T follicular helper cell (primary cell): ENCODE measurements around the gene CECR2.

Source experiments
- DNase-seq: peaks from one replicate; pipeline ENCODE4 v3.0.0-alpha.2; 2020; ENCODE audit warnings: low read depth
- total RNA-seq, 2 experiments: gene quantifications; one replicate each; lab custom pipeline; 2026; lab: John Stamatoyannopoulos, UW

CECR2 gene
- 0.06 to 0.22 reads per million in 2 experiments for total RNA-seq

GRCh38 chr22:17369439-17370025 is at the start of gene CECR2:
TSS of gene CECR2 (plus strand) at chr22:17369460. CDS start at chr22:17369784, 324 bp downstream.
- DNase-seq, result no peak

GRCh38 chr22:17319546-17319945 is 49.7 kb upstream of the CECR2 start:
- no peak for DNase-seq

- DNase-seq, result no peak
Measured at GRCh38 chr22:17322511-17322910, 46.7 kb upstream of the CECR2 start.

- DNase-seq, result no peak
Measured at GRCh38 chr22:17331690-17332089, 37.6 kb upstream of the CECR2 start.

- DNase-seq, result no peak
Measured at GRCh38 chr22:17332109-17332800, 37.0 kb upstream of the CECR2 start.

GRCh38 chr22:17334059-17334458 is 35.2 kb upstream of the CECR2 start:
- no peak for DNase-seq

GRCh38 chr22:17334983-17335382 is 34.3 kb upstream of the CECR2 start:
- DNase-seq, result no peak

GRCh38 chr22:17336061-17336460 is 33.2 kb upstream of the CECR2 start:
- no peak for DNase-seq

- no peak for DNase-seq
Measured at GRCh38 chr22:17337639-17338038, 31.6 kb upstream of the CECR2 start.

- DNase-seq, result no peak
Measured at GRCh38 chr22:17339095-17339693, 30.1 kb upstream of the CECR2 start.

GRCh38 chr22:17342361-17342760 is 26.9 kb upstream of the CECR2 start:
- DNase-seq, result no peak

- DNase-seq, result no peak
Measured at GRCh38 chr22:17343766-17344165, 25.5 kb upstream of the CECR2 start.

- DNase-seq, result no peak
Measured at GRCh38 chr22:17346578-17346977, 22.7 kb upstream of the CECR2 start.

GRCh38 chr22:17347724-17348123 is 21.5 kb upstream of the CECR2 start:
- DNase-seq, result no peak

- DNase-seq, result no peak
Measured at GRCh38 chr22:17348464-17349103, 20.7 kb upstream of the CECR2 start.

- no peak for DNase-seq
Measured at GRCh38 chr22:17349172-17349571, 20.1 kb upstream of the CECR2 start.

GRCh38 chr22:17350292-17350691 is 19.0 kb upstream of the CECR2 start:
- no peak for DNase-seq

GRCh38 chr22:17352798-17353197 is 16.5 kb upstream of the CECR2 start:
- DNase-seq, result no peak

GRCh38 chr22:17357688-17358087 is 11.6 kb upstream of the CECR2 start:
- no peak for DNase-seq

- DNase-seq, result no peak
Measured at GRCh38 chr22:17358415-17358814, 10.8 kb upstream of the CECR2 start.

GRCh38 chr22:17359501-17359900 is 9.8 kb upstream of the CECR2 start:
- DNase-seq, result no peak

GRCh38 chr22:17366329-17366728 is 2.9 kb upstream of the CECR2 start:
- no peak for DNase-seq

GRCh38 chr22:17366830-17367229 is 2.4 kb upstream of the CECR2 start:
- DNase-seq, result no peak
